Activated B cell treated with CpG ODN at 0.5 μM for 24 hours (primary cell): ENCODE results near the gene ZNF556. TPM values are rescaled to one million over a fixed set of nuclear protein-coding genes. Genes with fewer than 3 reads are reported as not detected.
"Not testable (repeated sequence)": the region's sequence is repeated elsewhere in the genome, so short reads cannot be mapped to it uniquely, and the experiment has no call there.

Source experiments
- ATAC-seq: fragments of 200-7000 bp; cut with Tn5 transposase; one replicate; pipeline ENCODE4 v1.10.0; 2021; ENCODE audit warnings: low read depth, mild to moderate bottlenecking, moderate library complexity
- CTCF ChIA-PET: fragments of 350-600 bp; sonication (Branson Sonifier 250); formaldehyde crosslinking; loops from one replicate; lab custom pipeline; 2021; ENCODE audit warnings: antibody characterized with exemption; lab: Charles Lee
- POLR2A ChIA-PET: fragments of 350-600 bp; sonication (Branson Sonifier 250); formaldehyde crosslinking; loops from one replicate; lab custom pipeline; 2021; ENCODE audit warnings: antibody characterized with exemption; lab: Charles Lee
- DNase-seq: peaks from one replicate; pipeline ENCODE4 v3.0.0; 2022
- H3K27ac Mint-ChIP-seq: one replicate; pipeline ENCODE4 v1.8.0; 2020; ENCODE audit warnings: mixed read lengths
- H3K27me3 Mint-ChIP-seq: one replicate; pipeline ENCODE4 v1.8.0; 2021; ENCODE audit warnings: mixed read lengths
- H3K36me3 Mint-ChIP-seq: one replicate; pipeline ENCODE4 v1.8.0; 2021; ENCODE audit warnings: low read depth, mixed read lengths
- H3K4me1 Mint-ChIP-seq: one replicate; pipeline ENCODE4 v1.8.0; 2021; ENCODE audit warnings: mixed read lengths
- H3K4me3 Mint-ChIP-seq: one replicate; pipeline ENCODE4 v1.8.0; 2020; ENCODE audit warnings: mild to moderate bottlenecking, mixed read lengths
- H3K9me3 Mint-ChIP-seq: one replicate; pipeline ENCODE4 v1.8.0; 2020; ENCODE audit warnings: mixed read lengths
- CTCF ChIP-seq: fragments of 200-600 bp; IDR thresholded peaks from one replicate; pipeline ENCODE4 v1.8.0; 2022; ENCODE audit warnings: antibody characterized with exemption, mild to moderate bottlenecking
- intact Hi-C: fragments of 100-400 bp; cut with micrococcal nuclease; formaldehyde crosslinking; loops from one replicate; pipeline ENCODE4 v1.15.1; 2024
- total RNA-seq: library from RNA; stranded (reverse); gene quantifications from 2 replicates; pipeline ENCODE4 v1.2.3, GENCODE V29; 2022

ZNF556 gene
- total RNA-seq, 1 donor from 2014 or later = not detected

DNA sequence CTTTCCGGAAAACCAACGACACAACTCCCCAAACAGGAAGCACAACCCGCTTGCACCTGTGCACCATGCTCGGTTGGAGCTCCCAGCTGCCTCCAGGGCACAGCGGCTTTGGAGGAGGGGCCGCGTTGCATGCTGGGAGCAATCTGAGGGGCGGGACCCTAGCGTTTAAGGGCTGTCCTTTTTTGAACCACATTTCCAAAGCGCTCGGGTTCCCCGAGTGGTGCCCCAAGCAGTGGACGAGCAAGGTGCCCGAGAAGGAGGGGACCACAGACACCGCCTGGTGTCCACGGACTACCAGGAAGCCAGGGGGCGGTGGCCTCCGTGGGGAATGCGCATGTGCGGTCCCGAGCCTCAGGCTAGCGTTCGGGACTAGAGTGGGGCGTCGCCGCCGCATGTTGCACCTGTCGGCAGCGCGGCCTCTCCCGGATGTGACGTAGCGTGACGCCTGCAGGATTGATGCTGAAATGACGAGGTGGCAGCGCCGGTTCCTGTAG is 21.6 kb downstream of the ZNF556 start:
- H3K36me3 Mint-ChIP-seq = no peaks in the 10 kb centered on the region
- H3K4me3 Mint-ChIP-seq = peak overlapping the region; percentile 69
- H3K27me3 Mint-ChIP-seq = no peaks in the 10 kb centered on the region
- H3K27ac Mint-ChIP-seq = peak overlapping the region; percentile 81
- POLR2A ChIA-PET = interaction anchor here (0.5 to 3.5 kb wide), 5 partner anchors 12 to 723 kb away, joined by 4 to 17 read pairs (median 6); partner anchors contain the start of genes GADD45B and ZNF57
- peak; percentile 42 for DNase-seq
- H3K4me1 Mint-ChIP-seq = peaks cover 20% of the 10 kb centered on the region
- peak; percentile 60 for ATAC-seq
- CTCF ChIA-PET = interaction anchor here (0.6 to 2.5 kb wide), 4 partner anchors 215 to 295 kb away, joined by 3 to 15 read pairs (median 10); no protein-coding TSS in a partner anchor
- intact Hi-C loops = loop anchor here (2.0 kb wide), 1 partner anchor 56 kb away; the partner anchor contains the start of gene ZNF77
- H3K9me3 Mint-ChIP-seq = no peaks in the 10 kb centered on the region
- TF ChIP-seq CTCF = no peak

DNA sequence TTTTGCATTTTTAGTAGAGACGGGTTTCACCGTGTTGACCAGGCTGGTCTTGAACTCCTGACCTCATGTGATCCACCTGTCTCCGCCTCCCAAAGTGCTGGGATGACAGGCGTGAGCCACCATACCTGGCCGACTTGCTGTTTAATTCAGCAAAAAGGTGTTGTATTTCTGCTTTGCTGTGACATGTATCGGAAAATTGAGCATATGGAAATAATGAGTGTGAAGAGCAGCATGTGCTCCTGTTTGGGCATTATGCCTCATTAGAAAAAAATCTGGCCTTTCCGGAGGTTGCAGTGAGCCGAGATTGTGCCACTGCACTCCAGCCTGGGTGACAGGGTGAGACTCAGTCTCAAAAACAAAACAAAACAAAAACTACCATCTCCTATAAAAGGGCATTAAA is 23.4 kb downstream of the ZNF556 start:
- H3K27me3 Mint-ChIP-seq, H3K4me3 Mint-ChIP-seq, intact Hi-C loops, DNase-seq, CTCF ChIA-PET, H3K27ac Mint-ChIP-seq, H3K36me3 Mint-ChIP-seq, ATAC-seq, H3K9me3 Mint-ChIP-seq: not testable (repeated sequence)
- POLR2A ChIA-PET = interaction anchor here (3.5 kb wide), 1 partner anchor 10 kb away, joined by 17 read pairs; the partner anchor contains the start of gene ZNF57
- peaks cover 20% of the 10 kb centered on the region for H3K4me1 Mint-ChIP-seq

DNA sequence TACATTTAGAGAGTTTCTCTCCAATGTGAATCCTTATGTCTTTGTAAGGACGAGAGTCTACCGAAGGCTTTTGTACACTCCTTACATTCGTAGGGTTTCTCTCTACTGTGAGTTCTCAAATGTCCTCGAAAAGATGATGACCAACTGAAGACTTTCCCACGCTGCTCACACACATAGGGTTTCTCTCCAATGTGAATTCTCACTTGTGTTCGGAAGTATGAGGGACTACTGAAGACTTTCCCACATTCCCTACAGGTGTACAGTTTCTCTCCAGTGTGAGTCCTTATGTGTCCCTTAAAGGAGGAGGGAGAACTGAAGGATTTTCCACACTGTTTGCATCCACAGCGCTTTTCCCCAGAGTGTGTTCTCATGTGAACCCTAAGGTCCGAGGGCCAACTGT is 29.6 kb downstream of the ZNF556 start:
- no peak overlapping the region for H3K4me3 Mint-ChIP-seq

GRCh38 chr19:2900296-2901252 is 33.4 kb downstream of the ZNF556 start, which contains the start of gene ZNF57:
TSS of gene ZNF57 (plus strand) at chr19:2900928. CDS start at chr19:2901046, 118 bp downstream.
- H3K27me3 Mint-ChIP-seq = no peaks in the 10 kb centered on the region
- ATAC-seq = peak; percentile 99
- H3K27ac Mint-ChIP-seq = peak within 1 kb of the TSS; percentile 87
- TF ChIP-seq CTCF = no peak
- ChIA-PET CTCF (interaction anchor here (0.9 kb wide), 1 partner anchor 13 kb away, joined by 4 read pairs; no protein-coding TSS in a partner anchor), POLR2A (interaction anchor here (0.5 to 3.0 kb wide), 15 partner anchors 12 to 842 kb away, joined by 3 to 17 read pairs (median 3); partner anchors contain the start of genes GADD45B, TLE6 and ZNF555)
- peak; percentile 89 for DNase-seq
- H3K36me3 Mint-ChIP-seq = peaks cover 6% of the 10 kb centered on the region
- intact Hi-C loops = loop anchor here (1.0 to 5.0 kb wide), 5 partner anchors 13 to 862 kb away; partner anchors contain the start of genes APBA3, MRPL54 and ZNF555
- peaks cover 7% of the 10 kb centered on the region for H3K9me3 Mint-ChIP-seq
- peaks cover 10% of the 10 kb centered on the region for H3K4me1 Mint-ChIP-seq
- peak within 1 kb of the TSS; percentile 99 for H3K4me3 Mint-ChIP-seq

More for the DNA sequence above, 29.6 kb downstream of the ZNF556 start:
- peaks cover 7% of the 10 kb centered on the region for H3K9me3 Mint-ChIP-seq
- ATAC-seq (no peak), DNase-seq (no peak)
- intact Hi-C loops = no loop called here
- no peaks in the 10 kb centered on the region for H3K27me3 Mint-ChIP-seq
- peaks cover 6% of the 10 kb centered on the region for H3K36me3 Mint-ChIP-seq
- CTCF ChIA-PET = no interaction called here
- peaks cover 8% of the 10 kb centered on the region for H3K4me1 Mint-ChIP-seq
- no peak overlapping the region for H3K27ac Mint-ChIP-seq
- TF ChIP-seq CTCF = no peak
- POLR2A ChIA-PET = no interaction called here

DNA sequence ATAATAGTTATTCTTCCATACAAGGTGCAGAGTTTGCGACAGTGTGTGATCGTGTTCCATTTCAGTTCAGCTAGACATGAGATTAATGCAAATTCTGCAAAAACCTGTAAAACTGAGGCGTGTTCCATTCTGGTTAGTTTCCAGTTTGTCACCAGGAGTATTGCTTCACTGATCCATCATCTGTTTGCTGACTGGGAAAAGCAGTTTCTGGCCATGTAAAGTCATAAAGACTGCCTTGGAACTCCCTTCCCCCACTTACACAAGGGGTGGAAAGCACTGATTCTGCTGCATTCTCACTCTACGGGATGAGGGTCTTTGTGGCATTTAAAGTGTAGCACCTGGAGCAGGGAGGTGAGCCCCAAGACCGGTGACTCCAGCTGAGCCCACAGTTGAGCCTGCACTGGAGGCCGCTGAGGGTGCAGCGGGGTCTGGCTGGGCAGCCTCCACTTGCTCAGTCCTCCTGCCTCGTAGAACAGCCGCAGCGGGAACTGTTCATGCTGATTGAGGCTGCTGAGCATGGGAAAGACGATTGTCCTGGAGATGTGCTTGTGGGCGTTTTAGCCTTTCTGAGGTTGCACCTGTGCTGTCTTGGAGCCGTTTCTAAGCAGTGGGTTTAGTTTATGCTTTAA is 35.6 kb downstream of the ZNF556 start:
- peaks cover 10% of the 10 kb centered on the region for H3K4me1 Mint-ChIP-seq
- DNase-seq (no peak), ATAC-seq (no peak)
- intact Hi-C loops = loop anchor here (5.0 kb wide), 1 partner anchor 860 kb away; the partner anchor contains the start of genes APBA3 and MRPL54
- POLR2A ChIA-PET = no interaction called here
- H3K27ac Mint-ChIP-seq = no peak overlapping the region
- no peaks in the 10 kb centered on the region for H3K9me3 Mint-ChIP-seq
- no peak for TF ChIP-seq CTCF
- CTCF ChIA-PET = no interaction called here
- H3K4me3 Mint-ChIP-seq = no peak overlapping the region
- peaks cover 6% of the 10 kb centered on the region for H3K36me3 Mint-ChIP-seq
- H3K27me3 Mint-ChIP-seq = no peaks in the 10 kb centered on the region

- DNase-seq, H3K36me3 Mint-ChIP-seq, H3K27me3 Mint-ChIP-seq, H3K27ac Mint-ChIP-seq, CTCF ChIA-PET, H3K9me3 Mint-ChIP-seq, POLR2A ChIA-PET, ATAC-seq, H3K4me3 Mint-ChIP-seq: not testable (repeated sequence)
- peaks cover 10% of the 10 kb centered on the region for H3K4me1 Mint-ChIP-seq
- intact Hi-C loops = loop anchor here (5.0 kb wide), 1 partner anchor 859 kb away; the partner anchor contains the start of genes APBA3 and MRPL54
Observed at GRCh38 chr19:2903326-2903725, 36.2 kb downstream of the ZNF556 start.
